SU-DHL-6 (cell line): ENCODE measurements around the gene DHRS12.

Experiments
- EZH2phosphoT487 ChIP-seq: fragments of 200-600 bp; sonication (generic), shearing (Covaris generic); conservative IDR thresholded peaks from 2 replicates; pipeline ENCODE4 v1.6.1; 2018; ENCODE audit warnings: mild to moderate bottlenecking, antibody characterized with exemption, low read length, moderate library complexity, mixed read lengths
- TF ChIP-seq, protein P1 (sequence below): fragments of 200-600 bp; sonication (generic); IDR thresholded peaks from one replicate; pipeline ENCODE4 v1.5.1; 2017; ENCODE audit warnings: antibody characterized with exemption, mild to moderate bottlenecking, low read length, moderate library complexity; ENCODE audit not compliant: insufficient read depth, poor library complexity, severe bottlenecking

GRCh38 chr13:51764184-51765141 is 39.5 kb downstream of the DHRS12 start:
- TF ChIP-seq EZH2phosphoT487 = no peak
- TF ChIP-seq, protein P1, sequence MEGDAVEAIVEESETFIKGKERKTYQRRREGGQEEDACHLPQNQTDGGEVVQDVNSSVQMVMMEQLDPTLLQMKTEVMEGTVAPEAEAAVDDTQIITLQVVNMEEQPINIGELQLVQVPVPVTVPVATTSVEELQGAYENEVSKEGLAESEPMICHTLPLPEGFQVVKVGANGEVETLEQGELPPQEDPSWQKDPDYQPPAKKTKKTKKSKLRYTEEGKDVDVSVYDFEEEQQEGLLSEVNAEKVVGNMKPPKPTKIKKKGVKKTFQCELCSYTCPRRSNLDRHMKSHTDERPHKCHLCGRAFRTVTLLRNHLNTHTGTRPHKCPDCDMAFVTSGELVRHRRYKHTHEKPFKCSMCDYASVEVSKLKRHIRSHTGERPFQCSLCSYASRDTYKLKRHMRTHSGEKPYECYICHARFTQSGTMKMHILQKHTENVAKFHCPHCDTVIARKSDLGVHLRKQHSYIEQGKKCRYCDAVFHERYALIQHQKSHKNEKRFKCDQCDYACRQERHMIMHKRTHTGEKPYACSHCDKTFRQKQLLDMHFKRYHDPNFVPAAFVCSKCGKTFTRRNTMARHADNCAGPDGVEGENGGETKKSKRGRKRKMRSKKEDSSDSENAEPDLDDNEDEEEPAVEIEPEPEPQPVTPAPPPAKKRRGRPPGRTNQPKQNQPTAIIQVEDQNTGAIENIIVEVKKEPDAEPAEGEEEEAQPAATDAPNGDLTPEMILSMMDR = no peak
